BJ (cell line): ENCODE data around the gene AHNAK2. TPM values are rescaled to one million over a fixed set of nuclear protein-coding genes. Genes with fewer than 3 reads are reported as not detected.

Source experiments
- CTCF ChIA-PET: fragments of 350-600 bp; formaldehyde crosslinking; extraction: SDS; loops from one replicate; lab custom pipeline; 2021; ENCODE audit warnings: antibody characterized with exemption, inconsistent platforms; lab: Yijun Ruan, JAX
- POLR2A ChIA-PET: fragments of 300-600 bp; sonication (Branson Sonifier 250); formaldehyde crosslinking; extraction: SDS; loops from one replicate; lab custom pipeline; 2021; ENCODE audit warnings: antibody characterized with exemption; lab: Charles Lee
- DNase-seq: peaks from one replicate; pipeline ENCODE4 v3.0.0-alpha.2; 2011; ENCODE audit warnings: low read depth
- H3K27me3 ChIP-seq: 2 replicates; pipeline ENCODE4 v1.6.0; 2011; ENCODE audit warnings: low read length; ENCODE audit not compliant: control insufficient read depth, insufficient read depth
- H3K36me3 ChIP-seq: 2 replicates; pipeline ENCODE4 v1.5.1; 2011; ENCODE audit warnings: low read length; ENCODE audit not compliant: control insufficient read depth, insufficient read depth
- H3K4me3 ChIP-seq: 2 replicates; pipeline ENCODE4 v1.5.1; 2011; ENCODE audit warnings: low read depth, mild to moderate bottlenecking, control low read depth, low read length
- polyA plus RNA-seq: library from polyadenylated mRNA; depleted of rRNA; stranded (reverse); fragments of >200 nt; gene quantifications from 2 replicates; pipeline ENCODE4 v1.2.3, GENCODE V29; 2011
- TF ChIP-seq, protein P1 (sequence below): IDR thresholded peaks from 2 replicates; pipeline ENCODE4 v1.5.1; 2011; ENCODE audit warnings: low read depth, mild to moderate bottlenecking, control low read depth, inconsistent platforms, low read length, moderate library complexity; ENCODE audit not compliant: insufficient read depth

AHNAK2 gene
- polyA plus RNA-seq, 1 experiment, result 6.5 TPM

DNA sequence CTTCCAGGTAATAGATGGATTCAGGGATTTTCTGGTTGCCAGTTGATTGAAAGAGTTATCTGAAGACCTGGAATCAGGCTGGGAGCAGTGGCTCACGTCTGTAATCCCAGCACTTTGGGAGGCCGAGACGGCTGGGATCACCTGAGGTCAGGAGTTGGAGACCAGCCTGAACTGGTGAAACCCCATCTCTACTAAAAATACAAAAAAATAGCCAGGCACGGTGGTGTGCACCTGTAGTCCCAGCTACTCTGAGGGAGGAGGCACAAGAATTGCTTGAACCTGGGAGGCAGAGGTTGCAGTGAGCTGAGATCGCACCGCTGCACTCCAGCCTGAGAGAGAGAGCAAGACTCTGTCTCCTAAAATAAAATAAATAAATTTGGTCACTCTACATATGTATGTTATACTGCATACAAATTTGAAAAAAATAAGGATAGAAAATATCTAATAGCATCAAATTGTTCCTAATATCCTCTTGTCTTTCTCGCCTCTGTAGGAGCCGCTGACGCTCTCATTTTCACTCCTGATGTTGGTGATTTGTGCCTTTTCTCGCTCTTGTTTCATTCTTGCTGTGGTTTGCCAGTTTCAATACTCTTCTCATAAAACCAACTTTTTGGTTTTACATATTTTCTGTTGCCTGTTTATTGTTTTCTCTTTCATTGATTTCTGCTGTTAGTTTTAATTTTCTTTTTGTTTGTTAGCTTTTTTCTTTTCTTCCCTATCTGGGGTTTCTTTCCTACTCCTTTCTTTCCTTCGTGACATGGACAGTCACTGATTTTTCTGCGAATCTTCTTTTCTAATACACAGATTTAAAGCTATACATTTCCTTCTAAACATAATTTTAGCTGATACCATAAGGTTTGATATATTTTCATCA lies 77.3 kb downstream of the AHNAK2 start:
- DNase-seq, result no peak
- Histone ChIP-seq H3K27me3 (peaks cover 2% of the 10 kb centered on the region), H3K4me3 (no peak overlapping the region), H3K36me3 (no peaks in the 10 kb centered on the region)
- TF ChIP-seq, protein P1, sequence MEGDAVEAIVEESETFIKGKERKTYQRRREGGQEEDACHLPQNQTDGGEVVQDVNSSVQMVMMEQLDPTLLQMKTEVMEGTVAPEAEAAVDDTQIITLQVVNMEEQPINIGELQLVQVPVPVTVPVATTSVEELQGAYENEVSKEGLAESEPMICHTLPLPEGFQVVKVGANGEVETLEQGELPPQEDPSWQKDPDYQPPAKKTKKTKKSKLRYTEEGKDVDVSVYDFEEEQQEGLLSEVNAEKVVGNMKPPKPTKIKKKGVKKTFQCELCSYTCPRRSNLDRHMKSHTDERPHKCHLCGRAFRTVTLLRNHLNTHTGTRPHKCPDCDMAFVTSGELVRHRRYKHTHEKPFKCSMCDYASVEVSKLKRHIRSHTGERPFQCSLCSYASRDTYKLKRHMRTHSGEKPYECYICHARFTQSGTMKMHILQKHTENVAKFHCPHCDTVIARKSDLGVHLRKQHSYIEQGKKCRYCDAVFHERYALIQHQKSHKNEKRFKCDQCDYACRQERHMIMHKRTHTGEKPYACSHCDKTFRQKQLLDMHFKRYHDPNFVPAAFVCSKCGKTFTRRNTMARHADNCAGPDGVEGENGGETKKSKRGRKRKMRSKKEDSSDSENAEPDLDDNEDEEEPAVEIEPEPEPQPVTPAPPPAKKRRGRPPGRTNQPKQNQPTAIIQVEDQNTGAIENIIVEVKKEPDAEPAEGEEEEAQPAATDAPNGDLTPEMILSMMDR, result no peak
- ChIA-PET CTCF (interaction anchor here (0.6 to 3.2 kb wide), 2 partner anchors 145 to 1104 kb away, joined by 3 to 14 read pairs; no protein-coding TSS in a partner anchor), POLR2A (no interaction called here)

DNA sequence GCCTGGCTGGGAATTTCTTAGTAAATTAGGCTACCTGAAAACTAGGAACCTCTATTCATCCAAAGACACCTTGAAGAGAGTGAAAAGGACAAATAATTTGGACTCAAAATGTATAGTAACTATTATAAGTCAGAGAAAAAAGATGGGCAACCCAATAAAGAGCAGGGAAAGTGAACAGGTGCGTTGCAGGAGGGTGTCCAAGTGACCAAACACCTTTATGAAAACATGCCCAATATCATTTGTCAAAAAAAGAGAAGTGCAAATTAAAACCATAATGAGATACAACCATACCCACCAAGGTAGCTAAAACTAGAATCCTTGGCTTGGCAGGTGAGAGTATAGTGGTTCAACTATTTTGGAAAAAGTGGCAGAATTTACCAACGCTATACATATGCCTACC lies 78.4 kb downstream of the AHNAK2 start:
- no peak for DNase-seq
- Histone ChIP-seq H3K27me3 (peaks cover 2% of the 10 kb centered on the region), H3K4me3 (no peak overlapping the region), H3K36me3 (no peaks in the 10 kb centered on the region)
- CTCF ChIA-PET, result interaction anchor here (3.2 kb wide), 1 partner anchor 146 kb away, joined by 14 read pairs; no protein-coding TSS in a partner anchor
- TF ChIP-seq, protein P1, result no peak
- POLR2A ChIA-PET, result no interaction called here

- Histone ChIP-seq H3K36me3 (peaks cover under 1% of the 10 kb centered on the region; the same call in 1 of the 2 replicates), H3K27me3 (no peaks in the 10 kb centered on the region; the same call in 1 of the 2 replicates), H3K4me3 (no peak overlapping the region)
- TF ChIP-seq, protein P1, result no peak
- CTCF ChIA-PET, result interaction anchor here (0.6 to 3.2 kb wide), 8 partner anchors 9 to 192 kb away, joined by 3 to 14 read pairs (median 3); partner anchors contain the start of gene CEP170B
- DNase-seq, result no peak
- POLR2A ChIA-PET, result no interaction called here
Observed at GRCh38 chr14:104898870-104899510, 79.2 kb downstream of the AHNAK2 start.

- DNase-seq, result no peak
- no peak overlapping the region for H3K4me3 ChIP-seq
- POLR2A ChIA-PET, result no interaction called here
- no peaks in the 10 kb centered on the region for H3K27me3 ChIP-seq
- TF ChIP-seq, protein P1, result no peak
- CTCF ChIA-PET, result interaction anchor here (0.5 to 1.3 kb wide), 8 partner anchors 10 to 961 kb away, joined by 3 to 13 read pairs (median 3); no protein-coding TSS in a partner anchor
- H3K36me3 ChIP-seq, result peaks cover 3% of the 10 kb centered on the region; the same call in 1 of the 2 replicates
Observed at GRCh38 chr14:104898195-104898558, 80.0 kb downstream of the AHNAK2 start.
